ENCODE results near the gene NEO1.

The NEO1 gene

GRCh38 chr15:73082812-73083211 is 30.5 kb downstream of the NEO1 start:
- no peak overlapping the region for H3K27ac ChIP-seq
- H3K27me3 ChIP-seq = no peaks in the 10 kb centered on the region
- intact Hi-C loops (cut with DNase I; ENCODE audit: low total_unique reads) = no loop called here
- H3K4me1 ChIP-seq = peaks cover 0 to 34% (median 15%) of the 10 kb centered on the region in 4 donors
- H3K4me3 ChIP-seq = no peak overlapping the region
- no peak for DNase-seq
- H3K36me3 ChIP-seq = no peaks in the 10 kb centered on the region
- no peak for TF ChIP-seq CTCF (IDR thresholded peaks at IDR 0.05)
- H3K9me3 ChIP-seq = no peaks in the 10 kb centered on the region

GRCh38 chr15:73087098-73087497 is 34.8 kb downstream of the NEO1 start:
- intact Hi-C loops (cut with DNase I; ENCODE audit: low total_unique reads) = no loop called here
- no peak for DNase-seq
- H3K36me3 ChIP-seq = no peaks in the 10 kb centered on the region
- no peaks in the 10 kb centered on the region for H3K9me3 ChIP-seq
- H3K4me1 ChIP-seq = peaks cover 0 to under 1% (median 0%) of the 10 kb centered on the region in 4 donors
- no peak overlapping the region for H3K27ac ChIP-seq
- TF ChIP-seq CTCF (IDR thresholded peaks at IDR 0.05) = no peak
- H3K4me3 ChIP-seq = no peak overlapping the region
- no peaks in the 10 kb centered on the region for H3K27me3 ChIP-seq

GRCh38 chr15:73105064-73105463 is 52.8 kb downstream of the NEO1 start:
- Histone ChIP-seq H3K4me1 (no peaks in the 10 kb centered on the region), H3K4me3 (no peak overlapping the region), H3K27me3 (no peaks in the 10 kb centered on the region), H3K9me3 (no peaks in the 10 kb centered on the region), H3K27ac (no peak overlapping the region), H3K36me3 (no peaks in the 10 kb centered on the region)
- TF ChIP-seq CTCF (IDR thresholded peaks at IDR 0.05) = no peak
- intact Hi-C loops (cut with DNase I; ENCODE audit: low total_unique reads) = no loop called here
- DNase-seq = no peak

- H3K4me1 ChIP-seq = no peaks in the 10 kb centered on the region
- H3K9me3 ChIP-seq = no peaks in the 10 kb centered on the region
- H3K36me3 ChIP-seq = no peaks in the 10 kb centered on the region
- intact Hi-C loops (cut with DNase I; ENCODE audit: low total_unique reads) = no loop called here
- H3K27me3 ChIP-seq = no peaks in the 10 kb centered on the region
- DNase-seq = no peak
- H3K27ac ChIP-seq = no peak overlapping the region
- TF ChIP-seq CTCF (IDR thresholded peaks at IDR 0.05) = no peak
- no peak overlapping the region for H3K4me3 ChIP-seq
Measured at GRCh38 chr15:73108676-73109075, 56.4 kb downstream of the NEO1 start.

GRCh38 chr15:73109765-73110164 is 57.5 kb downstream of the NEO1 start:
- Histone ChIP-seq H3K36me3 (no peaks in the 10 kb centered on the region), H3K27me3 (no peaks in the 10 kb centered on the region), H3K27ac (no peak overlapping the region), H3K4me3 (no peak overlapping the region), H3K4me1 (no peaks in the 10 kb centered on the region), H3K9me3 (no peaks in the 10 kb centered on the region)
- intact Hi-C loops (cut with DNase I; ENCODE audit: low total_unique reads) = no loop called here
- DNase-seq = no peak
- no peak for TF ChIP-seq CTCF (IDR thresholded peaks at IDR 0.05)

GRCh38 chr15:73110201-73110600 is 57.9 kb downstream of the NEO1 start:
- Histone ChIP-seq H3K4me1 (no peaks in the 10 kb centered on the region), H3K36me3 (no peaks in the 10 kb centered on the region), H3K27ac (no peak overlapping the region), H3K9me3 (no peaks in the 10 kb centered on the region), H3K27me3 (no peaks in the 10 kb centered on the region), H3K4me3 (no peak overlapping the region)
- TF ChIP-seq CTCF (IDR thresholded peaks at IDR 0.05) = no peak
- DNase-seq = no peak
- intact Hi-C loops (cut with DNase I; ENCODE audit: low total_unique reads) = no loop called here

All from tibial artery (tissue), 4 donors.